Stimulated activated naive CD8-positive, alpha-beta T cell treated with anti-CD3 and anti-CD28 coated beads, Interleukin-15, Interleukin-2, amounts not matched to agents 100 ng/mL and 50 ng/mL, for 24 hours (primary cell): ENCODE results near the gene ROBO1.

Source experiments
- H3K27ac Mint-ChIP-seq: one replicate; pipeline ENCODE4 v1.8.0; 2021; ENCODE audit warnings: mild to moderate bottlenecking, mixed read lengths
- H3K27me3 Mint-ChIP-seq: one replicate; pipeline ENCODE4 v1.8.0; 2021; ENCODE audit warnings: mixed read lengths
- H3K36me3 Mint-ChIP-seq: one replicate; pipeline ENCODE4 v1.8.0; 2021; ENCODE audit warnings: low read depth, mixed read lengths
- H3K4me1 Mint-ChIP-seq: one replicate; pipeline ENCODE4 v1.8.0; 2021; ENCODE audit warnings: low read depth, mixed read lengths
- H3K4me3 Mint-ChIP-seq: one replicate; pipeline ENCODE4 v1.8.0; 2021; ENCODE audit warnings: mild to moderate bottlenecking, mixed read lengths
- H3K9me3 Mint-ChIP-seq: one replicate; pipeline ENCODE4 v1.8.0; 2021; ENCODE audit warnings: mixed read lengths

The ROBO1 gene

GRCh38 chr3:79415356-79415755 lies 352.4 kb downstream of the ROBO1 start:
- no peaks in the 10 kb centered on the region for H3K36me3 Mint-ChIP-seq
- H3K27ac Mint-ChIP-seq: no peak overlapping the region
- no peaks in the 10 kb centered on the region for H3K4me1 Mint-ChIP-seq
- no peak overlapping the region for H3K4me3 Mint-ChIP-seq
- no peaks in the 10 kb centered on the region for H3K27me3 Mint-ChIP-seq
- peaks cover 8% of the 10 kb centered on the region for H3K9me3 Mint-ChIP-seq

- Mint-ChIP-seq H3K4me1 (no peaks in the 10 kb centered on the region), H3K27me3 (no peaks in the 10 kb centered on the region), H3K27ac (no peak overlapping the region), H3K4me3 (no peak overlapping the region), H3K36me3 (no peaks in the 10 kb centered on the region), H3K9me3 (peaks cover 8% of the 10 kb centered on the region)
Measured at GRCh38 chr3:79414806-79415205, 353.0 kb downstream of the ROBO1 start.

GRCh38 chr3:79414035-79414434 lies 353.8 kb downstream of the ROBO1 start:
- Mint-ChIP-seq H3K27ac (no peak overlapping the region), H3K9me3 (peaks cover 8% of the 10 kb centered on the region), H3K4me3 (no peak overlapping the region), H3K36me3 (no peaks in the 10 kb centered on the region), H3K27me3 (no peaks in the 10 kb centered on the region), H3K4me1 (no peaks in the 10 kb centered on the region)

GRCh38 chr3:79412537-79412936 lies 355.3 kb downstream of the ROBO1 start:
- Mint-ChIP-seq H3K9me3 (peaks cover 6% of the 10 kb centered on the region), H3K27me3 (no peaks in the 10 kb centered on the region), H3K36me3 (no peaks in the 10 kb centered on the region), H3K4me3 (no peak overlapping the region), H3K27ac (no peak overlapping the region), H3K4me1 (no peaks in the 10 kb centered on the region)

GRCh38 chr3:79410617-79411016 lies 357.2 kb downstream of the ROBO1 start:
- Mint-ChIP-seq H3K27ac (no peak overlapping the region), H3K36me3 (no peaks in the 10 kb centered on the region), H3K4me1 (no peaks in the 10 kb centered on the region), H3K9me3 (peaks cover 5% of the 10 kb centered on the region), H3K4me3 (no peak overlapping the region), H3K27me3 (no peaks in the 10 kb centered on the region)

GRCh38 chr3:79410136-79410535 lies 357.7 kb downstream of the ROBO1 start:
- H3K9me3 Mint-ChIP-seq: peaks cover under 1% of the 10 kb centered on the region
- H3K27ac Mint-ChIP-seq: no peak overlapping the region
- H3K4me1 Mint-ChIP-seq: no peaks in the 10 kb centered on the region
- H3K36me3 Mint-ChIP-seq: no peaks in the 10 kb centered on the region
- H3K4me3 Mint-ChIP-seq: no peak overlapping the region
- H3K27me3 Mint-ChIP-seq: no peaks in the 10 kb centered on the region

GRCh38 chr3:79406175-79406574 lies 361.6 kb downstream of the ROBO1 start:
- no peak overlapping the region for H3K4me3 Mint-ChIP-seq
- no peaks in the 10 kb centered on the region for H3K27me3 Mint-ChIP-seq

GRCh38 chr3:79405183-79405582 lies 362.6 kb downstream of the ROBO1 start:
- Mint-ChIP-seq H3K4me1 (no peaks in the 10 kb centered on the region), H3K27ac (no peak overlapping the region), H3K9me3 (no peaks in the 10 kb centered on the region), H3K27me3 (no peaks in the 10 kb centered on the region), H3K4me3 (no peak overlapping the region), H3K36me3 (no peaks in the 10 kb centered on the region)

More at GRCh38 chr3:79406175-79406574, 361.6 kb downstream of the ROBO1 start:
- no peak overlapping the region for H3K27ac Mint-ChIP-seq
- H3K9me3 Mint-ChIP-seq: no peaks in the 10 kb centered on the region
- H3K4me1 Mint-ChIP-seq: no peaks in the 10 kb centered on the region
- H3K36me3 Mint-ChIP-seq: no peaks in the 10 kb centered on the region

GRCh38 chr3:79396595-79396994 lies 371.2 kb downstream of the ROBO1 start:
- H3K36me3 Mint-ChIP-seq: no peaks in the 10 kb centered on the region
- H3K27me3 Mint-ChIP-seq: no peaks in the 10 kb centered on the region
- no peak overlapping the region for H3K27ac Mint-ChIP-seq
- peaks cover 6% of the 10 kb centered on the region for H3K9me3 Mint-ChIP-seq
- H3K4me3 Mint-ChIP-seq: no peak overlapping the region
- H3K4me1 Mint-ChIP-seq: no peaks in the 10 kb centered on the region

- Mint-ChIP-seq H3K27me3 (no peaks in the 10 kb centered on the region), H3K27ac (no peak overlapping the region), H3K4me1 (no peaks in the 10 kb centered on the region), H3K4me3 (no peak overlapping the region), H3K36me3 (no peaks in the 10 kb centered on the region), H3K9me3 (peaks cover 10% of the 10 kb centered on the region)
Measured at GRCh38 chr3:79392479-79392878, 375.3 kb downstream of the ROBO1 start.

- Mint-ChIP-seq H3K9me3 (peaks cover 10% of the 10 kb centered on the region), H3K27ac (no peak overlapping the region), H3K4me1 (no peaks in the 10 kb centered on the region), H3K27me3 (no peaks in the 10 kb centered on the region), H3K4me3 (no peak overlapping the region), H3K36me3 (no peaks in the 10 kb centered on the region)
Measured at GRCh38 chr3:79390352-79390751, 377.4 kb downstream of the ROBO1 start.

GRCh38 chr3:79385211-79385610 lies 382.6 kb downstream of the ROBO1 start:
- no peak overlapping the region for H3K4me3 Mint-ChIP-seq
- no peak overlapping the region for H3K27ac Mint-ChIP-seq
- H3K36me3 Mint-ChIP-seq: no peaks in the 10 kb centered on the region
- no peaks in the 10 kb centered on the region for H3K4me1 Mint-ChIP-seq
- H3K9me3 Mint-ChIP-seq: peaks cover 11% of the 10 kb centered on the region
- no peaks in the 10 kb centered on the region for H3K27me3 Mint-ChIP-seq

GRCh38 chr3:79383402-79384012 lies 384.3 kb downstream of the ROBO1 start:
- Mint-ChIP-seq H3K9me3 (peaks cover 4% of the 10 kb centered on the region), H3K27ac (no peak overlapping the region), H3K36me3 (no peaks in the 10 kb centered on the region), H3K27me3 (no peaks in the 10 kb centered on the region), H3K4me3 (no peak overlapping the region), H3K4me1 (no peaks in the 10 kb centered on the region)

GRCh38 chr3:79380581-79380980 lies 387.2 kb downstream of the ROBO1 start:
- H3K9me3 Mint-ChIP-seq: peaks cover 4% of the 10 kb centered on the region
- no peaks in the 10 kb centered on the region for H3K4me1 Mint-ChIP-seq
- H3K4me3 Mint-ChIP-seq: no peak overlapping the region
- H3K27ac Mint-ChIP-seq: no peak overlapping the region
- no peaks in the 10 kb centered on the region for H3K27me3 Mint-ChIP-seq
- H3K36me3 Mint-ChIP-seq: no peaks in the 10 kb centered on the region

GRCh38 chr3:79378064-79378463 lies 389.7 kb downstream of the ROBO1 start:
- peaks cover 4% of the 10 kb centered on the region for H3K9me3 Mint-ChIP-seq

GRCh38 chr3:79369306-79369705 lies 398.5 kb downstream of the ROBO1 start:
- Mint-ChIP-seq H3K4me1 (no peaks in the 10 kb centered on the region), H3K36me3 (no peaks in the 10 kb centered on the region), H3K27me3 (no peaks in the 10 kb centered on the region), H3K27ac (no peak overlapping the region), H3K4me3 (no peak overlapping the region), H3K9me3 (peaks cover 9% of the 10 kb centered on the region)

More at GRCh38 chr3:79378064-79378463, 389.7 kb downstream of the ROBO1 start:
- Mint-ChIP-seq H3K27me3 (no peaks in the 10 kb centered on the region), H3K4me3 (no peak overlapping the region), H3K27ac (no peak overlapping the region), H3K4me1 (no peaks in the 10 kb centered on the region), H3K36me3 (no peaks in the 10 kb centered on the region)
